H9 (cell line): ENCODE measurements around the gene RARB. TPM values are rescaled to one million over a fixed set of nuclear protein-coding genes. Genes with fewer than 3 reads are reported as not detected.

ENCODE experiments used
- DNase-seq: peaks from one replicate; pipeline ENCODE4 v3.0.0-alpha.2; 2017
- H2AFZ ChIP-seq: one replicate; pipeline ENCODE4 v1.6.1; 2013; ENCODE audit warnings: mild to moderate bottlenecking, low read length, control low read depth, moderate library complexity
- H2AK5ac ChIP-seq: 2 replicates; pipeline ENCODE4 v1.6.1; 2013; ENCODE audit warnings: low read length, control low read depth, mixed read lengths; ENCODE audit not compliant: insufficient read length
- H2BK120ac ChIP-seq: one replicate; pipeline ENCODE4 v1.6.1; 2013; ENCODE audit warnings: low read depth, mild to moderate bottlenecking, low read length, control low read depth, inconsistent platforms; ENCODE audit not compliant: poor library complexity, severe bottlenecking
- H2BK12ac ChIP-seq: 2 replicates; pipeline ENCODE4 v1.6.1; 2013; ENCODE audit warnings: low read length, control low read depth, mixed read lengths, low read depth; ENCODE audit not compliant: insufficient read length
- H2BK15ac ChIP-seq: 2 replicates; pipeline ENCODE4 v1.6.1; 2013; ENCODE audit warnings: low read depth, low read length, control low read depth
- H2BK20ac ChIP-seq: one replicate; pipeline ENCODE4 v1.6.1; 2013; ENCODE audit warnings: low read depth, mild to moderate bottlenecking, low read length, control low read depth, inconsistent platforms; ENCODE audit not compliant: poor library complexity, severe bottlenecking
- H2BK5ac ChIP-seq: 2 replicates; pipeline ENCODE4 v1.6.1; 2013; ENCODE audit warnings: low read length, control low read depth, mixed read lengths; ENCODE audit not compliant: insufficient read length
- H3K14ac ChIP-seq: 2 replicates; pipeline ENCODE4 v1.6.1; 2013; ENCODE audit warnings: low read length, control low read depth; ENCODE audit not compliant: insufficient read depth
- H3K18ac ChIP-seq: 2 replicates; pipeline ENCODE4 v1.6.1; 2013; ENCODE audit warnings: low read depth, mild to moderate bottlenecking, mixed read lengths, low read length, control low read depth; ENCODE audit not compliant: insufficient read length
- H3K23ac ChIP-seq: 2 replicates; pipeline ENCODE4 v1.6.1; 2013; ENCODE audit warnings: low read length, control low read depth, mixed read lengths, low read depth; ENCODE audit not compliant: insufficient read length
- H3K23me2 ChIP-seq: 2 replicates; pipeline ENCODE4 v1.6.1; 2013; ENCODE audit warnings: low read depth, mild to moderate bottlenecking, mixed read lengths, low read length, control low read depth; ENCODE audit not compliant: insufficient read length, poor library complexity, severe bottlenecking
- H3K27ac ChIP-seq: 2 replicates; pipeline ENCODE4 v1.5.1; 2013; ENCODE audit warnings: low read length, control low read depth, mixed read lengths, low read depth; ENCODE audit not compliant: insufficient read length
- H3K27me3 ChIP-seq: 2 replicates; pipeline ENCODE4 v1.6.1; 2013; ENCODE audit warnings: low read length, control low read depth, inconsistent platforms; ENCODE audit not compliant: insufficient read depth
- H3K4ac ChIP-seq: 2 replicates; pipeline ENCODE4 v1.6.1; 2013; ENCODE audit warnings: low read depth, mild to moderate bottlenecking, control low read depth, inconsistent platforms, low read length, moderate library complexity
- H3K4me1 ChIP-seq: 2 replicates; pipeline ENCODE4 v1.6.1; 2013; ENCODE audit warnings: low read length, control low read depth, inconsistent platforms; ENCODE audit not compliant: insufficient read depth
- H3K4me2 ChIP-seq: 2 replicates; pipeline ENCODE4 v1.6.1; 2013; ENCODE audit warnings: low read length, control low read depth, mixed read lengths; ENCODE audit not compliant: insufficient read length, insufficient read depth
- H3K56ac ChIP-seq: 2 replicates; pipeline ENCODE4 v1.6.1; 2013; ENCODE audit warnings: low read depth, mild to moderate bottlenecking, mixed read lengths, low read length, control low read depth; ENCODE audit not compliant: insufficient read length
- H3K79me1 ChIP-seq: 2 replicates; pipeline ENCODE4 v1.6.1; 2013; ENCODE audit warnings: low read depth, mild to moderate bottlenecking, moderate library complexity, low read length, control low read depth, inconsistent platforms; ENCODE audit not compliant: insufficient read depth, poor library complexity, severe bottlenecking
- H3K79me2 ChIP-seq: 2 replicates; pipeline ENCODE4 v1.6.1; 2013; ENCODE audit warnings: low read length, control low read depth, inconsistent platforms; ENCODE audit not compliant: insufficient read depth
- H3K9ac ChIP-seq: 2 replicates; pipeline ENCODE4 v1.6.1; 2013; ENCODE audit warnings: low read length, control low read depth, mixed read lengths; ENCODE audit not compliant: insufficient read length; ENCODE audit errors: extremely low read depth
- H3K9me3 ChIP-seq: one replicate; pipeline ENCODE4 v1.6.1; 2013; ENCODE audit warnings: low read depth, low read length, inconsistent platforms; ENCODE audit not compliant: control insufficient read depth
- H3T11ph ChIP-seq: one replicate; pipeline ENCODE4 v1.6.1; 2013; ENCODE audit warnings: mild to moderate bottlenecking, low read length, control low read depth, inconsistent platforms
- H4K20me1 ChIP-seq: one replicate; pipeline ENCODE4 v1.6.1; 2013; ENCODE audit not compliant: control insufficient read depth, insufficient read length, insufficient read depth
- H4K5ac ChIP-seq: 2 replicates; pipeline ENCODE4 v1.6.1; 2013; ENCODE audit warnings: low read depth, mild to moderate bottlenecking, mixed read lengths, low read length, control low read depth; ENCODE audit not compliant: insufficient read length
- H4K8ac ChIP-seq: replicated peaks from 2 replicates; pipeline ENCODE4 v1.6.1; 2013; ENCODE audit warnings: low read length, control low read depth, mixed read lengths, low read depth; ENCODE audit not compliant: insufficient read length
- H4K91ac ChIP-seq: 2 replicates; pipeline ENCODE4 v1.6.1; 2013; ENCODE audit warnings: low read depth, mild to moderate bottlenecking, moderate library complexity, mixed read lengths, low read length, control low read depth; ENCODE audit not compliant: insufficient read length
- H3K27ac Mint-ChIP-seq, 3 experiments: 2 replicates in 2 of 3; 3 replicates in 1 of 3; pipeline ENCODE4 v1.8.0; 2020 to 2021; ENCODE audit warnings: mixed read lengths in 3 of 3, mild to moderate bottlenecking in 1 of 3, moderate library complexity in 1 of 3
- H3K27me3 Mint-ChIP-seq: 2 replicates; pipeline ENCODE4 v1.8.0; 2021; ENCODE audit warnings: low read depth, mild to moderate bottlenecking, moderate library complexity, mixed read lengths
- H3K36me3 Mint-ChIP-seq, 3 experiments: 2 replicates in 2 of 3; 3 replicates in 1 of 3; pipeline ENCODE4 v1.8.0; 2020 to 2021; ENCODE audit warnings: low read depth in 3 of 3, mixed read lengths in 3 of 3; ENCODE audit not compliant: insufficient read depth in 1 of 3
- H3K4me1 Mint-ChIP-seq, 2 experiments: 2 replicates each; pipeline ENCODE4 v1.8.0; 2020; ENCODE audit warnings: mixed read lengths in 2 of 2
- H3K4me3 Mint-ChIP-seq, 2 experiments: 2 replicates in 1 of 2; 3 replicates in 1 of 2; pipeline ENCODE4 v1.8.0; 2020 to 2021; ENCODE audit warnings: mild to moderate bottlenecking in 2 of 2, mixed read lengths in 2 of 2, moderate library complexity in 1 of 2
- H3K9me3 Mint-ChIP-seq, 2 experiments: 2 replicates in 1 of 2; 3 replicates in 1 of 2; pipeline ENCODE4 v1.8.0; 2020; ENCODE audit warnings: mild to moderate bottlenecking in 2 of 2, mixed read lengths in 2 of 2, moderate library complexity in 1 of 2
- CTCF ChIP-seq: fragments of 200-600 bp; sonication (generic); conservative IDR thresholded peaks from 3 replicates; pipeline ENCODE4 v1.8.0; 2021; ENCODE audit warnings: antibody characterized with exemption, mild to moderate bottlenecking
- WGBS: extraction: QIAGEN DNeasy Blood & Tissue Kit; methylation state at CpG from one replicate; pipeline ENCODE4 v1.1.7; 2013; ENCODE audit warnings: missing lambda C conversion rate, low lambda C conversion rate, mixed read lengths; ENCODE audit not compliant: insufficient read length; ENCODE audit errors: extremely low coverage; 5-methylcytosine and 5-hydroxymethylcytosine counted together
- total RNA-seq: library from RNA; stranded (reverse); gene quantifications from 2 replicates; pipeline ENCODE4 v1.2.1, GENCODE V29; 2021

The RARB gene
- total RNA-seq, 1 experiment from 2014 or later = 0.22 TPM

GRCh38 chr3:25493246-25493645 is 65.2 kb downstream of the RARB start:
- no peaks in the 10 kb centered on the region for H3K4me1 ChIP-seq
- no peaks in the 10 kb centered on the region for H3K79me2 ChIP-seq
- no peak overlapping the region for H2AFZ ChIP-seq
- no peak overlapping the region for H2AK5ac ChIP-seq
- H4K20me1 ChIP-seq = no peaks in the 10 kb centered on the region
- no peaks in the 10 kb centered on the region for H3K23me2 ChIP-seq
- no peak overlapping the region for H3K23ac ChIP-seq
- no peak overlapping the region for H4K8ac ChIP-seq
- no peak overlapping the region for H3K4me2 ChIP-seq
- Mint-ChIP-seq H3K4me1 (no peaks in the 10 kb centered on the region), H3K9me3 (peaks cover 5 to 12% of the 10 kb centered on the region in 2 experiments; a peak in 4 of 5 replicates), H3K36me3 (peaks cover 0 to 9% (median 0%) of the 10 kb centered on the region in 3 experiments; a peak in 2 of 7 replicates), H3K27ac (no peak overlapping the region), H3K27me3 (no peaks in the 10 kb centered on the region), H3K4me3 (no peak overlapping the region)
- no peak overlapping the region for H2BK15ac ChIP-seq
- no peaks in the 10 kb centered on the region for H3K27me3 ChIP-seq
- H2BK20ac ChIP-seq = no peak overlapping the region
- TF ChIP-seq CTCF = no peak
- H3K9me3 ChIP-seq = no peaks in the 10 kb centered on the region
- no peak overlapping the region for H2BK5ac ChIP-seq
- H3K18ac ChIP-seq = no peak overlapping the region
- H3K27ac ChIP-seq = no peak overlapping the region
- H3K4ac ChIP-seq = no peak overlapping the region
- no peak overlapping the region for H3T11ph ChIP-seq
- no peak overlapping the region for H4K5ac ChIP-seq
- no peak overlapping the region for H2BK12ac ChIP-seq
- H3K9ac ChIP-seq = no peak overlapping the region
- H3K56ac ChIP-seq = no peak overlapping the region
- DNase-seq = no peak
- WGBS = no CpG with 5 or more reads among the region's 3 CpGs
- no peak overlapping the region for H4K91ac ChIP-seq
- H3K79me1 ChIP-seq = no peaks in the 10 kb centered on the region
- no peak overlapping the region for H3K14ac ChIP-seq
- no peak overlapping the region for H2BK120ac ChIP-seq
